Sigmoid colon (tissue), 7 donors: ENCODE measurements around the gene MYO5A. TPM values are rescaled to one million over a fixed set of nuclear protein-coding genes. Genes with fewer than 3 reads are reported as not detected.

Experiments
- DNase-seq: peaks from one replicate; pipeline ENCODE4 v3.0.0-alpha.2; 2019
- H3K27ac ChIP-seq, 4 donors: fragments of 200-600 bp; sonication (generic); one replicate each; pipeline ENCODE4 v1.5.1; 2016 to 2019; ENCODE audit warnings: mild to moderate bottlenecking in 1 of 4
- H3K27me3 ChIP-seq, 3 donors: fragments of 200-600 bp; sonication (generic); one replicate each; pipeline ENCODE4 v1.5.1; 2019; ENCODE audit warnings: mild to moderate bottlenecking in 1 of 3
- H3K36me3 ChIP-seq, 4 donors: fragments of 200-600 bp; sonication (generic); one replicate each; pipeline ENCODE4 v1.5.1; 2016 to 2019
- H3K4me1 ChIP-seq, 4 donors: fragments of 200-600 bp; sonication (generic); one replicate each; pipeline ENCODE4 v1.5.1; 2017 to 2019
- H3K4me3 ChIP-seq, 4 donors: fragments of 200-600 bp; sonication (generic); one replicate each; pipeline ENCODE4 v1.5.1; 2017 to 2019; ENCODE audit warnings: mild to moderate bottlenecking in 2 of 4, moderate library complexity in 1 of 4
- H3K9me3 ChIP-seq, 4 donors: fragments of 200-600 bp in 3 of 4; sonication (generic) in 3 of 4; one replicate each; pipeline versions ENCODE4 v1.5.1 to v1.6.1; 2013 to 2019
- CTCF ChIP-seq, 4 experiments: fragments of 450-650 bp in 3 of 4; fragments of 200-600 bp in 1 of 4; IDR thresholded peaks; one replicate each; pipeline ENCODE4 v1.5.1; 2016 to 2019; ENCODE audit warnings: antibody characterized with exemption in 4 of 4, mild to moderate bottlenecking in 3 of 4, moderate library complexity in 2 of 4
- EP300 ChIP-seq, 4 donors: sonication (generic); formaldehyde crosslinking; IDR thresholded peaks; one replicate each; pipeline ENCODE4 v1.6.1; 2017; ENCODE audit warnings: antibody characterized with exemption in 4 of 4
- POLR2A ChIP-seq, 2 donors: fragments of 450-650 bp; IDR thresholded peaks; one replicate each; pipeline ENCODE4 v1.6.1; 2016; ENCODE audit warnings: antibody characterized with exemption in 2 of 2, mild to moderate bottlenecking in 2 of 2, moderate library complexity in 2 of 2
- POLR2AphosphoS5 ChIP-seq, 4 donors: sonication (generic); formaldehyde crosslinking; IDR thresholded peaks; one replicate each; pipeline ENCODE4 v1.6.1; 2017; ENCODE audit warnings: antibody characterized with exemption in 4 of 4
- WGBS, 2 donors: extraction: QIAGEN DNeasy Blood & Tissue Kit; methylation state at CpG; one replicate each; pipeline ENCODE4 v1.1.7; 2013; 5-methylcytosine and 5-hydroxymethylcytosine counted together
- intact Hi-C: fragments of 100-400 bp; cut with DNase I; formaldehyde crosslinking; loops from one replicate; pipeline ENCODE4 v1.15.1; 2023
- polyA plus RNA-seq, 3 donors: library from polyadenylated mRNA; stranded (reverse); fragments of 200-250 nt; gene quantifications; one replicate each; pipeline ENCODE4 v1.2.3, GENCODE V29; 2013
- total RNA-seq, 4 donors: library from RNA; depleted of rRNA; stranded (reverse); fragments of >200 nt; gene quantifications; one replicate each; pipeline ENCODE4 v1.1.0, GENCODE V29; 2016
- donor health status: healthy with polysubstance abuse.
- donor health status: Bipolar disorder and iron deficiency.
- donor health status: healthy.

MYO5A gene
- total and polyA plus RNA-seq, 7 donors = 2.1 to 46.0 (median 23.5) TPM

GRCh38 chr15:52436981-52437380 lies 91.7 kb downstream of the MYO5A start:
- Histone ChIP-seq H3K4me1 (peaks cover 0 to 16% (median 4%) of the 10 kb centered on the region in 4 donors), H3K9me3 (no peaks in the 10 kb centered on the region), H3K27me3 (no peaks in the 10 kb centered on the region), H3K4me3 (no peak overlapping the region), H3K27ac (no peak overlapping the region), H3K36me3 (no peaks in the 10 kb centered on the region)
- intact Hi-C loops = no loop called here
- TF ChIP-seq CTCF (IDR thresholded peaks at IDR 0.05) (no peak), EP300 (IDR thresholded peaks at IDR 0.05) (no peak)
- DNase-seq = no peak
- whole genome bisulfite sequencing, 2 donors = 82 to 88% methylated on average over 3 of the region's 3 CpGs

GRCh38 chr15:52434885-52435284 lies 93.8 kb downstream of the MYO5A start:
- H3K4me1 ChIP-seq = peaks cover 0 to 16% (median 2%) of the 10 kb centered on the region in 4 donors
- no peak overlapping the region for H3K27ac ChIP-seq
- no peak for TF ChIP-seq EP300 (IDR thresholded peaks at IDR 0.05)
- no peak for TF ChIP-seq CTCF (IDR thresholded peaks at IDR 0.05)
- TF ChIP-seq POLR2A (IDR thresholded peaks at IDR 0.05) = no peak
- no peak for TF ChIP-seq POLR2AphosphoS5 (IDR thresholded peaks at IDR 0.05)
- no peaks in the 10 kb centered on the region for H3K27me3 ChIP-seq
- DNase-seq = no peak
- H3K36me3 ChIP-seq = peaks cover 0 to 3% (median 0%) of the 10 kb centered on the region in 4 donors
- no peak overlapping the region for H3K4me3 ChIP-seq
- WGBS, 2 donors = 95 to 96% methylated on average over 3 of the region's 3 CpGs
- H3K9me3 ChIP-seq = no peaks in the 10 kb centered on the region
- intact Hi-C loops = no loop called here

GRCh38 chr15:52428297-52428696 lies 100.4 kb downstream of the MYO5A start:
- Histone ChIP-seq H3K4me3 (no peak overlapping the region), H3K9me3 (no peaks in the 10 kb centered on the region), H3K4me1 (no peaks in the 10 kb centered on the region), H3K36me3 (peaks cover 0 to 19% (median 0%) of the 10 kb centered on the region in 4 donors), H3K27me3 (no peaks in the 10 kb centered on the region), H3K27ac (no peak overlapping the region)
- DNase-seq = no peak
- no peak for TF ChIP-seq CTCF (IDR thresholded peaks at IDR 0.05)
- no peak for TF ChIP-seq POLR2A (IDR thresholded peaks at IDR 0.05)
- no peak for TF ChIP-seq POLR2AphosphoS5 (IDR thresholded peaks at IDR 0.05)
- TF ChIP-seq EP300 (IDR thresholded peaks at IDR 0.05) = no peak
- 94 to 95% methylated on average over 4 of the region's 4 CpGs for WGBS, 2 donors
- intact Hi-C loops = no loop called here

GRCh38 chr15:52427804-52428203 lies 100.9 kb downstream of the MYO5A start:
- H3K4me1 ChIP-seq = no peaks in the 10 kb centered on the region
- intact Hi-C loops = no loop called here
- no peaks in the 10 kb centered on the region for H3K27me3 ChIP-seq
- DNase-seq = no peak
- H3K36me3 ChIP-seq = peaks cover 0 to 19% (median 0%) of the 10 kb centered on the region in 4 donors
- no peak overlapping the region for H3K4me3 ChIP-seq
- WGBS, 2 donors = 47 to 54% methylated on average over 3 of the region's 3 CpGs
- TF ChIP-seq EP300 (IDR thresholded peaks at IDR 0.05) (no peak), CTCF (IDR thresholded peaks at IDR 0.05) (no peak), POLR2AphosphoS5 (IDR thresholded peaks at IDR 0.05) (no peak), POLR2A (IDR thresholded peaks at IDR 0.05) (no peak)
- H3K27ac ChIP-seq = no peak overlapping the region
- H3K9me3 ChIP-seq = no peaks in the 10 kb centered on the region

GRCh38 chr15:52424856-52425431 lies 103.7 kb downstream of the MYO5A start:
- H3K4me1 ChIP-seq = no peaks in the 10 kb centered on the region
- TF ChIP-seq POLR2AphosphoS5 (IDR thresholded peaks at IDR 0.05) (no peak), CTCF (IDR thresholded peaks at IDR 0.05) (no peak), EP300 (IDR thresholded peaks at IDR 0.05) (no peak), POLR2A (IDR thresholded peaks at IDR 0.05) (no peak)
- no peak for DNase-seq
- no peak overlapping the region for H3K27ac ChIP-seq
- 88 to 96% methylated on average over 2 of the region's 2 CpGs for WGBS, 2 donors
- no peak overlapping the region for H3K4me3 ChIP-seq
- peaks cover 0 to 17% (median 0%) of the 10 kb centered on the region in 4 donors for H3K36me3 ChIP-seq
- no peaks in the 10 kb centered on the region for H3K27me3 ChIP-seq
- intact Hi-C loops = no loop called here
- no peaks in the 10 kb centered on the region for H3K9me3 ChIP-seq
